GM12801 (cell line): ENCODE data around the gene LDB2.

Experiments
- CTCF ChIP-seq: IDR thresholded peaks from one replicate; pipeline ENCODE4 v1.5.1; 2011; ENCODE audit warnings: control low read depth; ENCODE audit not compliant: insufficient read length; ENCODE audit errors: extremely low read depth

Gene LDB2

GRCh38 chr4:16836324-16836723, 62.1 kb downstream of the LDB2 start:
- TF ChIP-seq CTCF, result no peak

DNA sequence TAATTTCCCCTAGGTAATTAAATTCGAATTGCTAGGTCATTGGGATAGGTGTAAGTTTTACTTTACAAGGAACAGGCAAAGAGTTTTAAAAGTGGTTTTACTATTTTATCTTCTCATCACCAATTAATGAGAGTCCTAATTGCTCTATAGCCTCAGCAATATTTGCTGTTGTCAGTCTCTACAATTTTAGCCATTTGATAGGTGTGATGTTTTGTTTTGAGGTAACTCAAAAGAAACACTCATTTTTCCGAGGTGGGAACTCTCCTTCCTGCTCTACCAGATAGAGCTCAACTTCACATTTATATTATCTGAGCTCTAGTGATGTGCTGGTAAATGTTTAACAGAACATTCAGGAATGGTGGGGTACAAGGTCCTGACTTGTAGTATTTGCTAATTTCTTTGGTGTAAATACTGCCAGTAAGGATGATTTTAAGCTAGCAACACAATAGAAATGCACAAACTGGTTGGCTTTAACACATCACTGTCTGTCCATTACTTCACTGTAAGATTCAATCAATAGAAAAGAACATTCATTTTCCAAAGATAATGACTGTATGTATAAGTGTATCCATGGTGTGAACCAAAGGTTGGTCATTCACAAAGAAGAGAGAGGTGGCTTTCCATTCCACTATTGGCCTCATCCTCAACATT, 62.7 kb downstream of the LDB2 start:
- no peak for TF ChIP-seq CTCF

- no peak for TF ChIP-seq CTCF
These were observed 63.6 kb downstream of the LDB2 start for GRCh38 chr4:16834814-16835213.

- no peak for TF ChIP-seq CTCF
These were observed 64.7 kb downstream of the LDB2 start for GRCh38 chr4:16833722-16834121.

DNA sequence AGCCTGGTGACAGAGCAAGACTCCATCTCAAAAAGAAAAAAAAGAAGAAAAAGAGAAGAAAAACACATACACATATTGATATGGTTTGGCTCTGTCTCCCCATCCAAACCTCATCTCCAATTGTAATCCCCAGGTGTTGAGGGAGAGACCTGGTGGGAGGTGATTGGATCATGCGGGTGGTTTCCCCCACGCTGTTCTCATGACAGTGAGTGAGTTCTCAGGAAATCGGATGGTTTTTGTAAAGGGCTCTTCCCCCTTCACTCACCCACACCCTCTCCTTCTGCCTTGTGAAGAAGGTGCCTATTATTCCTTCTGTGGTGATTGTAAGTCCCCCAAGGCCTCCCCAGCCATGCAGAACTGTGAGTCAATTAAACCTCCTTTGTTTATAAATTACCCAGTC, 68.4 kb downstream of the LDB2 start:
- TF ChIP-seq CTCF, result no peak

GRCh38 chr4:16827794-16828724, 70.4 kb downstream of the LDB2 start:
- TF ChIP-seq CTCF, result no peak

- no peak for TF ChIP-seq CTCF
These were observed 71.4 kb downstream of the LDB2 start for GRCh38 chr4:16827045-16827444.
